ENCODE measurements around the gene TMPRSS2. TPM values are rescaled to one million over a fixed set of nuclear protein-coding genes. Genes with fewer than 3 reads are reported as not detected.
A peak's percentile ranks its signal among the peaks of the same experiment; 100 is the strongest.
"Not testable (repeated sequence)": the region's sequence is repeated elsewhere in the genome, so short reads cannot be mapped to it uniquely, and the experiment has no call there.

Gene TMPRSS2
- total RNA-seq, 4 donors from 2014 or later, result not detected

- DNase-seq (ENCODE audit: low spot score), result no peak
- no peak for ATAC-seq (ENCODE audit: low FRiP score)
- TF ChIP-seq CTCF (IDR thresholded peaks at IDR 0.05), result no peak
Measured at GRCh38 chr21:41425588-41425953, 82.4 kb downstream of the TMPRSS2 start.

DNA sequence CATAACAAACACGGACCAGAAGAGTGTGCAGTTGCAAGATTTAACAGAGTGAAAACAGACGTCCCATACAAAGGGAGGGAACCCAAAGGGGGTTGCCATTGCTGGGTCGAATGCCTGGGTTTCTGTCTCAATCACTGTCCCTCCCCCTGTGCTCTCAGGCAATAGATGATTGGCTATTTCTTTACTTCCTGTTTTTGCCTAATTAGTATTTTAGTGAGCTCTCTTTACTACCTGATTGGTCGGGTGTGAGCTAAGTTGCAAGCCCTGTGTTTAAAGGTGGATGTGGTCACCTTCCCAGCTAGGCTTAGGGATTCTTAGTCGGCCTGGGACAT, 84.7 kb downstream of the TMPRSS2 start:
- not testable (repeated sequence) for DNase-seq (ENCODE audit: low spot score)

GRCh38 chr21:41422546-41423304, 85.2 kb downstream of the TMPRSS2 start:
- DNase-seq (ENCODE audit: low spot score), result no peak
- TF ChIP-seq CTCF (IDR thresholded peaks at IDR 0.05), result no peak
- no peak for ATAC-seq (ENCODE audit: low FRiP score)

More for the DNA sequence above, 84.7 kb downstream of the TMPRSS2 start:
- ATAC-seq (ENCODE audit: low FRiP score), result not testable (repeated sequence)

DNA sequence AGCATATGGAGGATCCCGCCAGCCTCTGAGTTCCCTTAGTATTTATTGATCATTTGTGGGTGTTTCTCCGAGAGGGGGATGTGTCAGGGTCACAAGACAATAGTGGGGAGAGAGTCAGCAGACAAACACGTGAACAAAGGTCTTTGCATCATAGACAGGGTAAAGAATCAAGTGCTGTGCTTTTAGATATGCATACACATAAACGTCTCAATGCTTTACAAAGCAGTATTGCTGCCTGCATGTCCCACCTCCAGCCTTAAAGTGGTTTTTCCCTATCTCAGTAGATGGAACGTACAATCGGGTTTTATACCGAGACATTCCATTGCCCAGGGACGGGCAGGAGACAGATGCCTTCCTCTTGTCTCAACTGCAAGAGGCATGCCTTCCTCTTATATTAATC, 87.0 kb downstream of the TMPRSS2 start:
- ATAC-seq (ENCODE audit: low FRiP score); DNase-seq (ENCODE audit: low spot score): not testable (repeated sequence)

GRCh38 chr21:41419921-41420862, 87.8 kb downstream of the TMPRSS2 start:
- DNase-seq (ENCODE audit: low spot score), result peak; percentile 65
- no peak for TF ChIP-seq CTCF (IDR thresholded peaks at IDR 0.05)
- ATAC-seq (ENCODE audit: low FRiP score), result peak; percentile 96

DNA sequence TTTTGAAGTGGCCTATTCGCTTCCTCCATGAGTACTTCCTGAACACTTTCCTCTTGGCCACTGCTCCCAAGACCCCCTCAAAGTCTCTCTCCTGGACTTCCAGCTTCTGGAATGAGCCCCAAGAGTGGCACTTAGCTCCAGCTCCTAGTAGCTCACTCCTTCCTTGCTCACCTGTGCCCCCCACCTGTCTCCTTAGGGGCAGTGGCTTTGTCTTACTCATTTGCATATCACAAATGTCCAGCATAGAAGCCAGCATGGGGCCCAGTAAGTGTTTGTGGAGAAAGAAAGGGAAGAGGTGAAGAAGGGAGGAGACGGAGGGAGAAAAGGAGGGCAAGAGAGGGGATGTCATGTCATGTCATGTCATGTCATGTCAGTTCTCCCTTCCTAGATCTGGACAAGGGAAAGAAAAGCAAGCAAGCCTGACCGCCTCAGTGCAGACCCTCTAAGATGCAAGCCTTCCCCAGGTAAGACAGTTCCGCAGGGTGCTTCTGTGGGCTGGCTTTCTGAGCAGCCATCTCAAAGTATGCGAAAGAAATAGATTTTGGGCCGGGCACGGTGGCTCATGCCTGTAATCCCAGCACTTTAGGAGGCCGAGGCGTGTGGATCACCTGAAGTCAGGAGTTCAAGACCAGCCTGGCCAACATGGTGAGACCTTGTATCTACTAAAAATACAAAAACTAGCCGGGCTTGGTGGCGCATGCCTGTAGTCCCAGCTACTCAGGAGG, 88.8 kb downstream of the TMPRSS2 start:
- ATAC-seq (ENCODE audit: low FRiP score), result no peak
- no peak for TF ChIP-seq CTCF (IDR thresholded peaks at IDR 0.05)
- DNase-seq (ENCODE audit: low spot score), result no peak

GRCh38 chr21:41418393-41418792, 89.6 kb downstream of the TMPRSS2 start:
- DNase-seq (ENCODE audit: low spot score) (no peak), ATAC-seq (ENCODE audit: low FRiP score) (no peak)
- TF ChIP-seq CTCF (IDR thresholded peaks at IDR 0.05), result no peak

DNA sequence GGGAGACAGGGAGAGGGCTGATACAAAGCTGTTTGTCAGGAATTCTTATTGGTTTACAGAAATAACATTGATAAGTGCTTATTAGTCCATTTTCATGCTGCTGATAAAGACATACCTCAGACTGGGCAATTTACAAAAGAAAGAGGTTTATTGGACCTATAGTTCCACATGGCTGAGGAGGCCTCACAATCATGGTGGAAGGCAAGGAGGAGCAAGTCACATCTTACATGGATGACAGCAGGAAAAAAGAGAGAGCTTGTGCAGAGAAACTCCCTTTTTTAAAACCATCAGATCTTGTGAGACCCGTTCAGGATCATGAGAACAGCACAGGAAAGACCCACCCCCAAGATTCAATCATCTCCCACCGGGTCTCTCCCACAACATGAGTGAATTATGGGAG, 90.5 kb downstream of the TMPRSS2 start:
- ATAC-seq (ENCODE audit: low FRiP score); DNase-seq (ENCODE audit: low spot score): not testable (repeated sequence)
